Mesothelial cell of epicardium (in vitro differentiated cells): ENCODE results near the gene CENPX. TPM values are rescaled to one million over a fixed set of nuclear protein-coding genes. Genes with fewer than 3 reads are reported as not detected.

Experiments
- DNase-seq, 2 experiments: peaks; one replicate each; pipeline ENCODE4 v3.0.0; 2021; ENCODE audit warnings: low spot score in 2 of 2; ENCODE audit not compliant: unreplicated experiment in 2 of 2
- H3K27ac Mint-ChIP-seq: 2 replicates; pipeline ENCODE4 v1.8.0; 2021; ENCODE audit warnings: mixed read lengths
- H3K27me3 Mint-ChIP-seq: 2 replicates; pipeline ENCODE4 v1.8.0; 2021; ENCODE audit warnings: low read depth, mixed read lengths
- H3K36me3 Mint-ChIP-seq: 2 replicates; pipeline ENCODE4 v1.8.0; 2021; ENCODE audit warnings: mixed read lengths
- H3K4me1 Mint-ChIP-seq: 2 replicates; pipeline ENCODE4 v1.8.0; 2021; ENCODE audit warnings: mixed read lengths
- H3K4me3 Mint-ChIP-seq: 2 replicates; pipeline ENCODE4 v1.8.0; 2021; ENCODE audit warnings: mild to moderate bottlenecking, moderate library complexity, mixed read lengths
- H3K9me3 Mint-ChIP-seq: 2 replicates; pipeline ENCODE4 v1.8.0; 2021; ENCODE audit warnings: mixed read lengths
- CTCF ChIP-seq: fragments of 200-600 bp; sonication (generic); IDR thresholded peaks from one replicate; pipeline ENCODE4 v1.5.0; 2021; ENCODE audit warnings: antibody characterized with exemption; ENCODE audit not compliant: unreplicated experiment
- total RNA-seq: library from RNA; stranded (reverse); gene quantifications from 3 replicates; pipeline ENCODE4 v1.2.1, GENCODE V29; 2021

The CENPX gene
- total RNA-seq, 1 donor from 2014 or later = 40.6 TPM

- Mint-ChIP-seq H3K4me3 (peak overlapping the region; percentile 31), H3K27ac (no peak overlapping the region), H3K36me3 (peaks cover 11% of the 10 kb centered on the region), H3K9me3 (no peaks in the 10 kb centered on the region), H3K27me3 (no peaks in the 10 kb centered on the region), H3K4me1 (peaks cover 13% of the 10 kb centered on the region)
- DNase-seq = no peak
- no peak for TF ChIP-seq CTCF
These were observed 26.4 kb upstream of the CENPX start for GRCh38 chr17:82049106-82049505.

GRCh38 chr17:82048571-82048971, 25.9 kb upstream of the CENPX start:
- Mint-ChIP-seq H3K36me3 (peaks cover 11% of the 10 kb centered on the region), H3K27me3 (no peaks in the 10 kb centered on the region), H3K9me3 (no peaks in the 10 kb centered on the region), H3K4me1 (peaks cover 13% of the 10 kb centered on the region), H3K4me3 (no peak overlapping the region), H3K27ac (no peak overlapping the region)
- TF ChIP-seq CTCF = no peak
- DNase-seq = no peak

- no peak overlapping the region for H3K27ac Mint-ChIP-seq
- H3K4me1 Mint-ChIP-seq = peaks cover 9% of the 10 kb centered on the region
- no peak for DNase-seq
- H3K36me3 Mint-ChIP-seq = peaks cover 11% of the 10 kb centered on the region
- no peak overlapping the region for H3K4me3 Mint-ChIP-seq
- no peaks in the 10 kb centered on the region for H3K27me3 Mint-ChIP-seq
- H3K9me3 Mint-ChIP-seq = no peaks in the 10 kb centered on the region
- no peak for TF ChIP-seq CTCF
These were observed 25.4 kb upstream of the CENPX start for GRCh38 chr17:82047914-82048570.

- peaks cover 7% of the 10 kb centered on the region for H3K4me1 Mint-ChIP-seq
- no peaks in the 10 kb centered on the region for H3K27me3 Mint-ChIP-seq
- no peaks in the 10 kb centered on the region for H3K9me3 Mint-ChIP-seq
- H3K36me3 Mint-ChIP-seq = peaks cover 11% of the 10 kb centered on the region
- no peak for TF ChIP-seq CTCF
- H3K27ac Mint-ChIP-seq = no peak overlapping the region
- no peak for DNase-seq
- H3K4me3 Mint-ChIP-seq = no peak overlapping the region
These were observed 24.7 kb upstream of the CENPX start for GRCh38 chr17:82047379-82047778.

GRCh38 chr17:82046903-82047302, 24.2 kb upstream of the CENPX start:
- TF ChIP-seq CTCF = no peak
- H3K27me3 Mint-ChIP-seq = no peaks in the 10 kb centered on the region
- H3K9me3 Mint-ChIP-seq = no peaks in the 10 kb centered on the region
- peaks cover 7% of the 10 kb centered on the region for H3K4me1 Mint-ChIP-seq
- no peak for DNase-seq
- no peak overlapping the region for H3K27ac Mint-ChIP-seq
- H3K36me3 Mint-ChIP-seq = peaks cover 11% of the 10 kb centered on the region
- no peak overlapping the region for H3K4me3 Mint-ChIP-seq
